Osteoblast (primary cell): Measurements from ENCODE around the gene DIABLO. TPM values are rescaled to one million over a fixed set of nuclear protein-coding genes. Genes with fewer than 3 reads are reported as not detected.

Source experiments
- DNase-seq: peaks from one replicate; pipeline ENCODE4 v3.0.0; 2011; ENCODE audit warnings: low spot score, mixed read lengths; ENCODE audit not compliant: insufficient read length; ENCODE audit errors: missing footprints
- H2AFZ ChIP-seq: 2 replicates; pipeline ENCODE4 v1.6.0; 2011; ENCODE audit warnings: mild to moderate bottlenecking, low read length
- H3K27ac ChIP-seq: 2 replicates; pipeline ENCODE4 v1.5.1; 2011; ENCODE audit warnings: mild to moderate bottlenecking, low read depth, low read length, moderate library complexity
- H3K27me3 ChIP-seq: 2 replicates; pipeline ENCODE4 v1.6.0; 2012; ENCODE audit warnings: mild to moderate bottlenecking, control low read depth, inconsistent platforms, low read length, moderate library complexity; ENCODE audit not compliant: insufficient read depth
- H3K36me3 ChIP-seq: 2 replicates; pipeline ENCODE4 v1.5.1; 2011; ENCODE audit warnings: mild to moderate bottlenecking, low read length, control low read depth, moderate library complexity; ENCODE audit not compliant: insufficient read depth
- H3K4me1 ChIP-seq: 2 replicates; pipeline ENCODE4 v1.5.1; 2011; ENCODE audit warnings: mild to moderate bottlenecking, low read length, control low read depth, moderate library complexity; ENCODE audit not compliant: insufficient read depth
- H3K4me2 ChIP-seq: 2 replicates; pipeline ENCODE4 v1.6.0; 2011; ENCODE audit warnings: mild to moderate bottlenecking, low read length; ENCODE audit not compliant: insufficient read depth
- H3K4me3 ChIP-seq: fragments of 200-600 bp; sonication (generic); 3 replicates; pipeline ENCODE4 v1.5.1; 2012; ENCODE audit warnings: mild to moderate bottlenecking, low read length, inconsistent platforms; ENCODE audit not compliant: insufficient read depth
- H3K79me2 ChIP-seq: 2 replicates; pipeline ENCODE4 v1.6.0; 2012; ENCODE audit warnings: mild to moderate bottlenecking, low read length, control low read depth, inconsistent platforms; ENCODE audit not compliant: insufficient read depth
- H3K9me3 ChIP-seq: 2 replicates; pipeline ENCODE4 v1.5.1; 2011; ENCODE audit warnings: low read depth, low read length, control low read depth
- H4K20me1 ChIP-seq: 2 replicates; pipeline ENCODE4 v1.6.0; 2012; ENCODE audit warnings: mild to moderate bottlenecking, low read length, control low read depth; ENCODE audit not compliant: insufficient read depth
- CTCF ChIP-seq: IDR thresholded peaks from 2 replicates; pipeline ENCODE4 v1.5.1; 2011; ENCODE audit warnings: mild to moderate bottlenecking, low read depth, low read length, moderate library complexity; ENCODE audit errors: extremely low read depth
- total RNA-seq: library from RNA; depleted of rRNA; stranded (reverse); fragments of >200 nt; gene quantifications from 2 replicates; pipeline ENCODE4 v1.2.3, GENCODE V29; 2012

Gene DIABLO
- total RNA-seq, 1 donor: 64.4 TPM

GRCh38 chr12:122206111-122206881 lies 19.6 kb downstream of the DIABLO start:
- Histone ChIP-seq H3K9me3 (no peaks in the 10 kb centered on the region), H3K79me2 (no peaks in the 10 kb centered on the region), H3K27me3 (peaks cover 31% of the 10 kb centered on the region), H3K4me3 (no peak overlapping the region), H3K27ac (no peak overlapping the region), H4K20me1 (peaks cover 14% of the 10 kb centered on the region), H3K4me2 (no peak overlapping the region), H2AFZ (no peak overlapping the region), H3K36me3 (peaks cover 29% of the 10 kb centered on the region), H3K4me1 (peaks cover 6% of the 10 kb centered on the region)
- peak; percentile 64 for DNase-seq
- no peak for TF ChIP-seq CTCF

- no peak overlapping the region for H3K4me3 ChIP-seq
- no peaks in the 10 kb centered on the region for H3K79me2 ChIP-seq
- H3K36me3 ChIP-seq: peaks cover 22% of the 10 kb centered on the region
- H4K20me1 ChIP-seq: peaks cover 14% of the 10 kb centered on the region
- no peak overlapping the region for H3K4me2 ChIP-seq
- H3K4me1 ChIP-seq: peaks cover 6% of the 10 kb centered on the region
- H2AFZ ChIP-seq: no peak overlapping the region
- peaks cover 31% of the 10 kb centered on the region for H3K27me3 ChIP-seq
- DNase-seq: peak; percentile 84
- H3K27ac ChIP-seq: no peak overlapping the region
- H3K9me3 ChIP-seq: no peaks in the 10 kb centered on the region
- TF ChIP-seq CTCF: no peak
Observed at GRCh38 chr12:122205053-122205925, 20.6 kb downstream of the DIABLO start.

DNA sequence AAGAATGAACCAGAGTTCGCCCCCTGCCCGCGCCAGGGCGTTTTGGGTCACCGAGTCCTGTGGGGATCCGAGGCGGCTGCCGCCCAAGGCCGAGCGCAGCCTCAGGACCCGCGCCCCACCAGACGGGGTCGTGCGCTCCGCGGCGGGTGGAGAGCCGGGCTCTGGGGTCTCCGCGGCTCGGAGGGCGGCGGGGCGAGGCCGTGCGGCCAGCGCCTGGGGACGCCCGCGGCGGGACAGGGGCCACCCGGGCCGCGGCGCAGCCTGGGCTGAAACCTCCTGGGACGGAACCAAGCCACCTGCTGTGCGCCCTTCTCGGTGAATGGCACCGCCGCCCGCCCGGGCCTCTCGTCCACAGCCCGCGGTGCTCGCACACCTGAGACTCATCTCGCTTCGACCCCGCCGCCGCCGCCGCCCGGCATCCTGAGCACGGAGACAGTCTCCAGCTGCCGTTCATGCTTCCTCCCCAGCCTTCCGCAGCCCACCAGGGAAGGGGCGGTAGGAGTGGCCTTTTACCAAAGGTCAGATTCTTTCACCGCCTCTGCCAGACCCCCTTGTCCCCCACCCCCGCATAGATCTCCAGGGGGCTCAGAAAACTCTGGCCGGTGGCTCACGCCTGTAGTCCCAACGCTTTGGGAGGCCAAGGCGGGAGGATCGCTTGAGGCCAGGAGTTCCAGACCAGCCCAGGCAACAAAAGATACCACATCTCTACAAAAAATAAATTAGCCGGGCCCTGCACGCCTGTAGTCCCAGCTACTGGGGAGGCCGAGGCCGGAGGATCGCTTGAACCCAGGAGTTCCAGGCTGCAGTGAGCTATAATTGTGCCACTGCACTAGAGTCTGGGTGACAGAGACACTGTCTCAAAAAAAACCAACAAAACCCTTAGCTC lies 21.4 kb downstream of the DIABLO start:
- no peak for TF ChIP-seq CTCF
- peaks cover 14% of the 10 kb centered on the region for H3K36me3 ChIP-seq
- H3K4me2 ChIP-seq: peak overlapping the region; percentile 89
- H4K20me1 ChIP-seq: peaks cover 14% of the 10 kb centered on the region
- peaks cover 31% of the 10 kb centered on the region for H3K27me3 ChIP-seq
- H3K4me3 ChIP-seq: peak overlapping the region; percentile 71
- H3K79me2 ChIP-seq: no peaks in the 10 kb centered on the region
- peaks cover 6% of the 10 kb centered on the region for H3K4me1 ChIP-seq
- no peak overlapping the region for H3K27ac ChIP-seq
- H2AFZ ChIP-seq: no peak overlapping the region
- H3K9me3 ChIP-seq: no peaks in the 10 kb centered on the region
- DNase-seq: peak; percentile 75
